Activated naive CD4-positive, alpha-beta T cell treated with anti-CD3 and anti-CD28 coated beads, Interleukin-2, amount 10 ng/mL, durations not matched to agents 7 days and 5 days (primary cell): ENCODE results near the gene PTPRD.
A peak's percentile ranks its signal among the peaks of the same experiment; 100 is the strongest.

ENCODE experiments used
- CTCF ChIA-PET: fragments of 350-600 bp; sonication (Branson Sonifier 250); formaldehyde crosslinking; loops from one replicate; lab custom pipeline; 2021; ENCODE audit warnings: antibody characterized with exemption; lab: Charles Lee
- DNase-seq: peaks from one replicate; pipeline ENCODE4 v3.0.0-alpha.2; 2020
- H3K27ac Mint-ChIP-seq: one replicate; pipeline ENCODE4 v1.8.0; 2021; ENCODE audit warnings: mild to moderate bottlenecking, moderate library complexity, mixed read lengths
- H3K27me3 Mint-ChIP-seq: one replicate; pipeline ENCODE4 v1.8.0; 2021; ENCODE audit warnings: mild to moderate bottlenecking, mixed read lengths
- H3K36me3 Mint-ChIP-seq: one replicate; pipeline ENCODE4 v1.8.0; 2021; ENCODE audit warnings: mixed read lengths
- H3K4me1 Mint-ChIP-seq: one replicate; pipeline ENCODE4 v1.8.0; 2021; ENCODE audit warnings: mixed read lengths
- H3K4me3 Mint-ChIP-seq: one replicate; pipeline ENCODE4 v1.8.0; 2021; ENCODE audit warnings: mild to moderate bottlenecking, moderate library complexity, mixed read lengths
- H3K9me3 Mint-ChIP-seq: one replicate; pipeline ENCODE4 v1.8.0; 2021; ENCODE audit warnings: mixed read lengths

The PTPRD gene

DNA sequence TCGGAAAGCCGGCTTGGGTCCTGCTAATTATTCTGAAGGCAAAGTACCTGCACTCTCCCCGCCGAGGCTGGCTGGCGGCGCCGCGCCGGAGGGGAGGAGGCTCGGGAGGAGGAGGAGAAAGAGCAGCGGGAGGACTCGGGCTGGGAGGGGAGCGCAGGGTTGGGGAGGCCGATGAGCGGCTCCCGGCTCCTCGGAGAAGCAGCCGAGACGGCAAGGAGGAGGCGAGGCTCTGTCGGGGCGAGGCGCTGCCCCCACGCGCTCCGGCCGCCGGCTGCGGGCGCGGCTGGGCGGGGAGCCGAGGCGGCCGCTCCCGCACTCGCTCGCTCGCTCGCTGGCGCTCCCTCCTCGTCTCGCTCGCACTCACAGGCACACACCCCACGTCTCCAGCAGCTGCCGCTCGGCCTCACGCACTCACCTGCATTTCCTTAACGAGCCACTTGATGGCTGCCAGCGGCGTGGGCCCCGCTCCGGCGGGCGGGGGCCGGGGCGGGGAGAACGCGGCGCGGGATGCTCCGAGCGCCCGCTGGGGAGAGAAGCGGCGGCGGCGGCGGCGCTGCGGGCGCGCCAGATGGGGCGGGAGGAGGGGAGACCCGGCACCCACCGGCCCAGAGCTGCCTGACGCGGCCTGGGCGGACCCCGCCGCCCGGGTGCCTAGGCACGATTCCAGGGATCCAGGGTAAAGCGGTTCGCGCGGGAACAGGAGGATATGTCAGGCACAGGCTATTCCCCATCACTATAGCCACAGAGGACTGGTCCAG, at the start of gene PTPRD:
PTPRD (minus strand) TSS at position 362 of the 758 bp plus-strand sequence.
- Mint-ChIP-seq H3K4me3 (peak within 1 kb of the TSS; percentile 51), H3K27me3 (peaks cover 35% of the 10 kb centered on the region), H3K27ac (no peak within 1 kb of the TSS), H3K4me1 (peaks cover 8% of the 10 kb centered on the region), H3K36me3 (no peaks in the 10 kb centered on the region), H3K9me3 (no peaks in the 10 kb centered on the region)
- peak; percentile 35 for DNase-seq
- CTCF ChIA-PET, result no interaction called here

GRCh38 chr9:10661994-10662393, 49.2 kb upstream of the PTPRD start:
- no peaks in the 10 kb centered on the region for H3K27me3 Mint-ChIP-seq
- H3K4me3 Mint-ChIP-seq, result no peak overlapping the region
- H3K27ac Mint-ChIP-seq, result no peak overlapping the region
- no peaks in the 10 kb centered on the region for H3K36me3 Mint-ChIP-seq
- DNase-seq, result no peak
- H3K4me1 Mint-ChIP-seq, result no peaks in the 10 kb centered on the region
- CTCF ChIA-PET, result no interaction called here
- H3K9me3 Mint-ChIP-seq, result peaks cover 3% of the 10 kb centered on the region

DNA sequence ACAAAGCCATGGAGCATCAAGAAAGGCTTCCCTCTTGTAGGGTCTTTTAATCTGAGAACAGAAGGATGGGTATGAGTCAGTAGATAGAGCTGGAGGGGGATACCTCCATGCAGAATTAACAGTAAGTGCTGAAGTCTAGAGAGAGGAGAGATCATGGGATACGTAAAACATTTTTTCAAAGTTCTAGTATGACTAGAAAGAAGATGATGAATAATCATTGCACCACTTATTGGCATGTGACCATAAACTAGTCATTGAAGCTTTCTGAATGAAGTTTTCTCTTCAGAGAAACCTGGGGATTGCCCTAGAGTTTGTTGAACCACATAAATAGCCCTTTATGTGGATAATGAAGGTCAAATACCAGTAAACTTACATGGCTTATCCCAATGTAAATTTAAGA, 48.6 kb upstream of the PTPRD start:
- Mint-ChIP-seq H3K4me1 (no peaks in the 10 kb centered on the region), H3K4me3 (no peak overlapping the region), H3K27me3 (no peaks in the 10 kb centered on the region), H3K36me3 (no peaks in the 10 kb centered on the region), H3K27ac (no peak overlapping the region), H3K9me3 (peaks cover 3% of the 10 kb centered on the region)
- CTCF ChIA-PET, result no interaction called here
- no peak for DNase-seq

DNA sequence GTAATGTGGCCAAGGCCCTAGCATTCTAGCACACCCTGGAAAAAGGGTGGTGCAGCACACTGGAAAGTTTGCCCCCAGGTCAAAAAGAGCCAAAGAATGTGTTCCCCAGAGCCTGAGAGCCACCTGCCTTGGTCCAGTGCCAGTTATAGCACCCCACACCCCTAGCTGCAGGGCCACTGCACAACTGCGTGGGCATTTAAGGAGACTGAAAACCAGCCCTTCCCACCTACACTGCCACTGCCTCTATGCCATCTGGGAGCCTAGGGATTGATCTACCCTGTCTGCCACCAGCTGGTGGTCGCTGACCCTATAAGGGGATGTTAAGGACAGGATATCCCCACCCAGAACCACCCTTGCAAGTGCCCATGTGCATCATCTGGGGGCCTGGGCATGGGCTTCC, 38.2 kb upstream of the PTPRD start:
- no peak overlapping the region for H3K27ac Mint-ChIP-seq

DNA sequence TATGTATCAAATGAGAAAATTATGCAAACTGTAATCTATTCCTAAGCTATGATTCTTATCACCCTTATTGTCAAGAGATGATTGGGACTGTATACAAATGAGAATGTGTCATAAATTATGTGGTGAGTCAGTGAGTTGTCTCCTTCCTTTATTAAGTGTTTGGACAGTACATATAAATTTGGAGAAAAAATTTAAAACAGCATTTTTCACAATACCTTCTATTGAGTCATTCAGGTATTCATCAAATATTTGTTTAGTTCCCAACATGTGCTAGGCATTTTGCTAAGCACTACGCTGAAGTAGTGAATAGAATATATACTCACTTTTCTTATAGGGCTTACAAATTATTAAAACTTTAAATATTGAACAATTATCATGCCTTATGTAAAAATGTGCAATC, 36.3 kb upstream of the PTPRD start:
- no peaks in the 10 kb centered on the region for H3K4me1 Mint-ChIP-seq
- no peak overlapping the region for H3K27ac Mint-ChIP-seq
- H3K9me3 Mint-ChIP-seq, result peaks cover 14% of the 10 kb centered on the region
- H3K36me3 Mint-ChIP-seq, result no peaks in the 10 kb centered on the region
- H3K4me3 Mint-ChIP-seq, result no peak overlapping the region
- no peaks in the 10 kb centered on the region for H3K27me3 Mint-ChIP-seq
- DNase-seq, result no peak
- CTCF ChIA-PET, result no interaction called here

More for the DNA sequence above, 38.2 kb upstream of the PTPRD start:
- CTCF ChIA-PET, result no interaction called here
- Mint-ChIP-seq H3K4me3 (no peak overlapping the region), H3K4me1 (no peaks in the 10 kb centered on the region), H3K9me3 (peaks cover 17% of the 10 kb centered on the region), H3K36me3 (no peaks in the 10 kb centered on the region), H3K27me3 (no peaks in the 10 kb centered on the region)
- DNase-seq, result no peak

- H3K36me3 Mint-ChIP-seq, result no peaks in the 10 kb centered on the region
- H3K4me3 Mint-ChIP-seq, result no peak overlapping the region
- CTCF ChIA-PET, result no interaction called here
- H3K27ac Mint-ChIP-seq, result no peak overlapping the region
- peaks cover 3% of the 10 kb centered on the region for H3K9me3 Mint-ChIP-seq
- H3K4me1 Mint-ChIP-seq, result no peaks in the 10 kb centered on the region
- H3K27me3 Mint-ChIP-seq, result no peaks in the 10 kb centered on the region
- DNase-seq, result no peak
These were observed 21.0 kb upstream of the PTPRD start for GRCh38 chr9:10633785-10634184.

GRCh38 chr9:10614196-10614800, 1.5 kb upstream of the PTPRD start:
- no peak overlapping the region for H3K4me3 Mint-ChIP-seq
- H3K27ac Mint-ChIP-seq, result no peak overlapping the region
- H3K27me3 Mint-ChIP-seq, result peaks cover 35% of the 10 kb centered on the region
- CTCF ChIA-PET, result no interaction called here
- no peaks in the 10 kb centered on the region for H3K36me3 Mint-ChIP-seq
- no peaks in the 10 kb centered on the region for H3K9me3 Mint-ChIP-seq
- H3K4me1 Mint-ChIP-seq, result peaks cover 8% of the 10 kb centered on the region
- no peak for DNase-seq

DNA sequence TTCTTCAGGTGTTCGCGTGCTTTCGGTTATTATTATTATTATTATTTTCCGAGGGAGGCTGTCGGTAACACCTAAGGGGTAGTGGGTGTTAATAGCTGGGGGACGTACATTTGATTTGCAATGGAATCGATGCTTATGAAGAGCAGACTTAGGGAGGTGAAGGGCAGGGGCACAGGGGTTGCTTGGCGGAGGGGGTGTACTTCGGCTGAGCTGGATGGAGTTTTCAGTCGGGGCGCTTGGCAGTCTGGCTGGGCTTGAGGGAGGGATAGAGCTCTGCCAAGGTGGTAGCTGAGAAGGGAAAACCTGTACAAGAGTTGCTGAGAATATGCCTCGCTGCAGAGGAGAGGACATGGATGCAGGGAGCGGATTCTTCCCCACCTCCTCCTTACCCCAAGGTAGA, 617 bp upstream of the PTPRD start:
- CTCF ChIA-PET, result no interaction called here
- no peak overlapping the region for H3K4me3 Mint-ChIP-seq

DNA sequence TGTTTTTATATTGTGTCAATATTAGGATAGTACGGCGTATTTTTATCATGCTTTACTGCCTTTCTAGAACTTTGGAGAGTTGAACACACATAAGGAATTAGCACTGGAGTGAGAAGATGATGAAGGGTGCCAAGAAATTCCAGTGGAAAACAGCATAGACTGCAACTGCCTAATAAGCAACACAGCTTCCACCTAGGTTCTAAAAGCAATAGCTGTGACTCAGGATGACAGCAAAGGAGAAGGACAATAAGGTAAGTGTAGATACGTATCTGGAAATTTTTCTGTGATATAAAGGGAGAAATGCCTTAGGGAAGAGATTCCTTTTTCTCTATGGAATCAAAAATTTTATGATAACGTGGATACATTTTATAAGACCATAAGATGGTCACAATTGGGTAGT, 7.4 kb downstream of the PTPRD start:
- DNase-seq, result no peak
- no peaks in the 10 kb centered on the region for H3K36me3 Mint-ChIP-seq
- no peaks in the 10 kb centered on the region for H3K9me3 Mint-ChIP-seq
- no peak overlapping the region for H3K4me3 Mint-ChIP-seq
- H3K27ac Mint-ChIP-seq, result no peak overlapping the region
- no peaks in the 10 kb centered on the region for H3K27me3 Mint-ChIP-seq
- CTCF ChIA-PET, result no interaction called here
- no peaks in the 10 kb centered on the region for H3K4me1 Mint-ChIP-seq

More for the DNA sequence above, 617 bp upstream of the PTPRD start:
- Mint-ChIP-seq H3K27me3 (peaks cover 35% of the 10 kb centered on the region), H3K9me3 (no peaks in the 10 kb centered on the region), H3K27ac (no peak overlapping the region), H3K36me3 (no peaks in the 10 kb centered on the region), H3K4me1 (peaks cover 8% of the 10 kb centered on the region)
- no peak for DNase-seq

DNA sequence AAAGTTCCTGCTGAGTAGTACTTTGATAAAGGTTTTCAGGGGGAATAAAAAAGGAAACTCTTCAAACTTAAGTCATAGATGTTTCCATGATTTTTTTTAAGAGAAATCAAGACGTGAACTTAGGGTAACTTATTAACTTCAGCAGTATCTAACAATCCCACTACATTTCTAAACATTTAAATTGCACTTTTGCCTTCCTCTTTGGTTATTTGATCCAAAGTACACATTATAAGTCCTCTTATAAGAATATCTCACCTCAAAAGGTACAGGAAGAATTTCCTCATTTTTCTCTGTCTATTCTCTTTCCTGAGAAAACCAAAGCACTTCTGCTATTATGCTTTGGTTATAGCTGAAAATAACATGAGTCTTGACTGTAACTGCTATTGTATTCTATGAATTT, 7.9 kb downstream of the PTPRD start:
- H3K36me3 Mint-ChIP-seq, result no peaks in the 10 kb centered on the region
- H3K4me1 Mint-ChIP-seq, result no peaks in the 10 kb centered on the region
- DNase-seq, result no peak
- H3K4me3 Mint-ChIP-seq, result no peak overlapping the region
- CTCF ChIA-PET, result no interaction called here
- no peaks in the 10 kb centered on the region for H3K9me3 Mint-ChIP-seq
- no peaks in the 10 kb centered on the region for H3K27me3 Mint-ChIP-seq
- no peak overlapping the region for H3K27ac Mint-ChIP-seq

GRCh38 chr9:10597801-10598200, 15.0 kb downstream of the PTPRD start:
- CTCF ChIA-PET, result no interaction called here
- H3K4me3 Mint-ChIP-seq, result no peak overlapping the region
- DNase-seq, result no peak
- H3K36me3 Mint-ChIP-seq, result no peaks in the 10 kb centered on the region
- peaks cover 2% of the 10 kb centered on the region for H3K9me3 Mint-ChIP-seq
- H3K27ac Mint-ChIP-seq, result no peak overlapping the region
- no peaks in the 10 kb centered on the region for H3K27me3 Mint-ChIP-seq
- H3K4me1 Mint-ChIP-seq, result no peaks in the 10 kb centered on the region

- Mint-ChIP-seq H3K36me3 (no peaks in the 10 kb centered on the region), H3K4me3 (no peak overlapping the region), H3K4me1 (no peaks in the 10 kb centered on the region), H3K27me3 (no peaks in the 10 kb centered on the region), H3K9me3 (peaks cover 7% of the 10 kb centered on the region), H3K27ac (no peak overlapping the region)
- CTCF ChIA-PET, result no interaction called here
- DNase-seq, result no peak
These were observed 18.3 kb downstream of the PTPRD start for GRCh38 chr9:10594482-10594881.

- no peak for DNase-seq
- Mint-ChIP-seq H3K27me3 (no peaks in the 10 kb centered on the region), H3K4me1 (no peaks in the 10 kb centered on the region), H3K27ac (no peak overlapping the region), H3K4me3 (no peak overlapping the region), H3K36me3 (no peaks in the 10 kb centered on the region), H3K9me3 (peaks cover 8% of the 10 kb centered on the region)
- CTCF ChIA-PET, result no interaction called here
These were observed 26.4 kb downstream of the PTPRD start for GRCh38 chr9:10586407-10586806.

DNA sequence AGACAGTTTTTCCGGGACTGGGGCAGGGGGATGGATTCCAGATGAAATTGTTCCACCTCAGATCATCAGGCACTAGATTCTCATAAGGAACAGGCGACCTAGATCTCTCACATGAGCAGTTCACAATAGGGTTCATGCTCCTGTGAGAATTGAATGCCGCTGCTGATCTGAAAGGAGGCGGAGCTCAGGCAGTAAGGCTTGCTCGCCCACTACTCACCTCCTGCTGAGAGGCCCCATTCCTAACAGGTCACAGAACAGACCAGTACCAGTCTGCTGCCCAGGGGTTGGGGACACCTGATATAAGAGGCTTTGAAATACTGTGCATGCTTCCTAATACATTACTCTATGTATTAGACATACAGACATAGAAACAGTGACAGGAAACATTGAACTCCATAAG, 41.1 kb downstream of the PTPRD start:
- no peak overlapping the region for H3K27ac Mint-ChIP-seq
- DNase-seq, result no peak
- H3K27me3 Mint-ChIP-seq, result no peaks in the 10 kb centered on the region
- no peak overlapping the region for H3K4me3 Mint-ChIP-seq
- no peaks in the 10 kb centered on the region for H3K36me3 Mint-ChIP-seq
- peaks cover 5% of the 10 kb centered on the region for H3K9me3 Mint-ChIP-seq
- H3K4me1 Mint-ChIP-seq, result no peaks in the 10 kb centered on the region
- CTCF ChIA-PET, result no interaction called here

DNA sequence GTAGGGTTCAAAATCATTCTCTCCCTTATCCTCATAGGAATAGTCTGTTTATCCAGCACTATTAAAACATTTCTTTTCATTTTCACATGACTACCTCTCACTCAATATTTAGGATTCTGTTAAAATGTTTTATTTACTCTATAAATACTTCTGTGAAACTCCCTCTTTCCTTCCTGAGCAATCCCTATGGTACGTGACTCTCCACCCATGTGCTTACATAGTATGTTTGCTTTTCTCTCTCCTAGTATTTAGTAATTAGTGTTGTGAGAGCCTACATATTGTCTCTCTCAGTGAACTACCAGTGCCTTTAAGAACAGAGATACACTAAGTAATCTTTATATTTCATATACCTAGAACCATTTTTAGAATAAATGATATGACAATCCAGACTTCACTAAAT, 46.0 kb downstream of the PTPRD start:
- H3K36me3 Mint-ChIP-seq, result no peaks in the 10 kb centered on the region
- no peaks in the 10 kb centered on the region for H3K4me1 Mint-ChIP-seq
- no peaks in the 10 kb centered on the region for H3K27me3 Mint-ChIP-seq
- H3K27ac Mint-ChIP-seq, result no peak overlapping the region
- H3K9me3 Mint-ChIP-seq, result no peaks in the 10 kb centered on the region
- H3K4me3 Mint-ChIP-seq, result no peak overlapping the region
- CTCF ChIA-PET, result no interaction called here
- DNase-seq, result no peak
